GM12875 (cell line): ENCODE results near the gene MAP7.

Source experiments
- H3K4me3 ChIP-seq: one replicate; pipeline ENCODE4 v1.5.1; 2011; ENCODE audit warnings: low read depth, low read length, control low read depth
- TF ChIP-seq, protein P1 (sequence below): IDR thresholded peaks from 2 replicates; pipeline ENCODE4 v1.5.1; 2011; ENCODE audit warnings: low read depth, mild to moderate bottlenecking, control low read depth, inconsistent platforms, low read length, moderate library complexity, borderline replicate concordance; ENCODE audit not compliant: insufficient read depth

Gene MAP7

DNA sequence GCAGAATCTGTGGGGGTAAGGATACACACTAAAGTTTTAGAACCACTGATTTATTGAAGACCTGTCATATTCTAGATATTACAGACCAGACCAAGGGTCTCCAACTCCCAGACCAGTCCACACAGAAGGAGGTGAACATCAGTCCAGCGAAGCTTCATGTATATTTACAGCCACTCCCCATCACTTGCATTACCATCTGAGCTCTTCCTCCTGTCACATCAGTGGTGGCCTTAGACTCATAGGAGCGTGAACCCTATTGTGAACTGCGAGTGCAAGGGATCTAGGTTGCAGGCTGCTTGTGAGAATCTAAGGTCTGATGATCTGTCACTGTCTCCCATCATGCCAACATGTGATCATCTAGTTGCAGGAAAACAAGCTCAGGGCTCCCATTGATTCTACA is 255.6 kb downstream of the MAP7 start:
- H3K4me3 ChIP-seq: no peak overlapping the region
- TF ChIP-seq, protein P1, sequence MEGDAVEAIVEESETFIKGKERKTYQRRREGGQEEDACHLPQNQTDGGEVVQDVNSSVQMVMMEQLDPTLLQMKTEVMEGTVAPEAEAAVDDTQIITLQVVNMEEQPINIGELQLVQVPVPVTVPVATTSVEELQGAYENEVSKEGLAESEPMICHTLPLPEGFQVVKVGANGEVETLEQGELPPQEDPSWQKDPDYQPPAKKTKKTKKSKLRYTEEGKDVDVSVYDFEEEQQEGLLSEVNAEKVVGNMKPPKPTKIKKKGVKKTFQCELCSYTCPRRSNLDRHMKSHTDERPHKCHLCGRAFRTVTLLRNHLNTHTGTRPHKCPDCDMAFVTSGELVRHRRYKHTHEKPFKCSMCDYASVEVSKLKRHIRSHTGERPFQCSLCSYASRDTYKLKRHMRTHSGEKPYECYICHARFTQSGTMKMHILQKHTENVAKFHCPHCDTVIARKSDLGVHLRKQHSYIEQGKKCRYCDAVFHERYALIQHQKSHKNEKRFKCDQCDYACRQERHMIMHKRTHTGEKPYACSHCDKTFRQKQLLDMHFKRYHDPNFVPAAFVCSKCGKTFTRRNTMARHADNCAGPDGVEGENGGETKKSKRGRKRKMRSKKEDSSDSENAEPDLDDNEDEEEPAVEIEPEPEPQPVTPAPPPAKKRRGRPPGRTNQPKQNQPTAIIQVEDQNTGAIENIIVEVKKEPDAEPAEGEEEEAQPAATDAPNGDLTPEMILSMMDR: no peak
